ENCODE results near the gene HCN4. TPM values are rescaled to one million over a fixed set of nuclear protein-coding genes. Genes with fewer than 3 reads are reported as not detected.
A peak's percentile ranks its signal among the peaks of the same experiment; 100 is the strongest.

Gene HCN4
- total RNA-seq, 1 experiment from 2014 or later, result not detected

DNA sequence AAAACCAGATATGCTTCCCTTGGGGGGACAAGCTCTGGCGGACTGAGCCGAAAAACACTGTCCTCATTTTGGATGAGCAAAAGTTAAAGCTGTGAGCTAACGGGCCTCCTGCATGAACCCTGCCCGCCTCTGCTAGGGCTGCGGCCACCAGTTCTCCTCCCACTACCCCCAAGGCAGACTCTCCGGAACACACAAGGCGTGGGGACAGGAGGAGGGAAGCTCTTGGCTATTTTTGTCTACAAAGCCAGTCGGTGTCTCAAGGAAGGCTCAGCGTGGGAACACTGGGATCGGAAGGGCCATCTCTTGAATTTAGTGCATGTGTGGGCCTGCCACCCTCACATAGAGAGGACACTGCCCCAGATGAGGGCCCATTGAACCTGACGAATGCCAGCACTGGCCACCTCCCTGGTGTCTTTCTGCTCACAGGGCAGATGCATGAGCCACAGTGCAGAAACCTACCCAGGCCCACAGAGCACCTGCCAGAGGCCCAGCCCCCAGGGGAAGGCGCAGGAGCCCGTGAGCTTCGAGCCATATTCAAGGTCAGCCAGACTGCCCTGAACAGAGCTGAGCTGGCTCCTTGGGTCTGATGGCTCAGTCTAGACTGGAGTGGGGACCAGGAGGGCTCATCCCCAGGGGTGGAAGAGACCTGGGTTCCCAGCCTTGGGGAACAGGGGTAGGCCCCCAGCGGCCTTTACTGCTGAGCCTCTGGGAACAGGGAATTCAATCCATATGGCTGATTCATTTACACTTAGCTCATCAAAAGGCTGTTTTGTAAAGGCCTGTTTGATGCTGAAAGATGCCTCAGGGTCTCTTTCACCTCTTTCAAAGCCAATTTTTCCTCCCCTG, 38.3 kb downstream of the HCN4 start:
- peaks cover 12% of the 10 kb centered on the region; the same call in 1 of the 2 replicates for H3K27me3 ChIP-seq

DNA sequence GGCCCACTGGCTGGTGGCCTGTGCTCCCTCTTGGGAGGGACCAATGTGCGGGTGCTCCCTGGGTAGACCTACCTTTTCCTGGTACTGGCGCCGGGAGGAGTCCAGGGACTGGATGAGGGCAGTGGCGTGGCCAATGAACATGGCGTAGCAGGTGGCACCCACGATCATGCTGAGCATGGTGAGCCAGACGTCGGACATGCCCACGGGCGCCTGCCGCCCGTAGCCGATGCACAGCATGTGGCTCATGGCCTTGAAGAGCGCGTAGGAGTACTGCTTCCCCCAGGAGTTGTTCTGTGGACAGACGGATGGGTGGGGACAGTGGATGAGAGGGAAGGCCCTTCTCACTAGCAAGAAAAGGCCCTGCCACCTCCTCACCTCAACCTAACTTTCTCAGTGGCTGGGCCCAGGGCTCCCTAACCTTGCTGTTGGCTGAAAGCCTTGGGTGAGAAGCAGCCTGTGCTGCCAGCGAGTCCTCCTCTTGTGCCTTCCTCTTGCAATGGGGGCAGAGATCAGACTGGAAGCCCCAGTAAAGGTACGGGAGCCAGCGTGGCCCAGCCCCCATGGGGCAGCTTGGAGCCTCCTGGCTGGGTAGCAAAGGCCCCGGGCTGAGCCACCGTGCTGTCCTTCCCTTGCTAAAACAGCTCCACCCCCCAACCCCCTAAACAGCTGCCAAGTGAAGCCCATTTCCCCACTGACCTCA, 39.1 kb downstream of the HCN4 start:
- DNase-seq, result no peak
- H3K4me3 ChIP-seq, result no peak overlapping the region

More for the DNA sequence above, 38.3 kb downstream of the HCN4 start:
- Histone ChIP-seq H3K4me1 (no peaks in the 10 kb centered on the region; the same call in 1 of the 2 replicates), H3K36me3 (no peaks in the 10 kb centered on the region), H3K27ac (no peak overlapping the region), H3K9me3 (replicated peaks) (no peaks in the 10 kb centered on the region), H3K4me3 (no peak overlapping the region)
- DNase-seq, result no peak

DNA sequence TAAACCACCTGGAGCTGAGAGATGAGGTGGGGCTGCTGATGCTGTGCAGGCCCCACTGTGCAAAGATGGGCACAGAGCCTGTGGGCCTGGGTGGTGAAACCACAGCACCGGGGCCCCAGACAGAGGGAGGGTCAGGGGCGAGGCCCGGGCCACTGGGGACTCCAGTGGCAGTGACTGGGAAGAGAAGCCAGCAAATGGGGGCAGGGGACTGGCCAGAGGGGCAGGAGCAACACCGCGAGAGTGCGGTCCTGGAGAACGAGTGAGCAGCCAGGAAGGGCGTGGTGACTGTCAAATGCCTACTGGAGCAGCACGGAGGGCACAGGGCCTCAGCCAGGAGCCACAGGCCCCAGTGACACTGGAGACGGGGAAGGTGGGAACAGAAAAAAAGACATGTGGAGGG, 39.8 kb downstream of the HCN4 start:
- Histone ChIP-seq H3K4me1 (no peaks in the 10 kb centered on the region; the same call in 1 of the 2 replicates), H3K36me3 (no peaks in the 10 kb centered on the region), H3K27me3 (peaks cover 6% of the 10 kb centered on the region; the same call in 1 of the 2 replicates), H3K27ac (no peak overlapping the region), H3K4me3 (no peak overlapping the region), H3K9me3 (replicated peaks) (no peaks in the 10 kb centered on the region)
- DNase-seq, result no peak

More for the DNA sequence above, 39.1 kb downstream of the HCN4 start:
- Histone ChIP-seq H3K36me3 (no peaks in the 10 kb centered on the region), H3K27me3 (peaks cover 6% of the 10 kb centered on the region; the same call in 1 of the 2 replicates), H3K9me3 (replicated peaks) (no peaks in the 10 kb centered on the region), H3K27ac (no peak overlapping the region), H3K4me1 (no peaks in the 10 kb centered on the region; the same call in 1 of the 2 replicates)

DNA sequence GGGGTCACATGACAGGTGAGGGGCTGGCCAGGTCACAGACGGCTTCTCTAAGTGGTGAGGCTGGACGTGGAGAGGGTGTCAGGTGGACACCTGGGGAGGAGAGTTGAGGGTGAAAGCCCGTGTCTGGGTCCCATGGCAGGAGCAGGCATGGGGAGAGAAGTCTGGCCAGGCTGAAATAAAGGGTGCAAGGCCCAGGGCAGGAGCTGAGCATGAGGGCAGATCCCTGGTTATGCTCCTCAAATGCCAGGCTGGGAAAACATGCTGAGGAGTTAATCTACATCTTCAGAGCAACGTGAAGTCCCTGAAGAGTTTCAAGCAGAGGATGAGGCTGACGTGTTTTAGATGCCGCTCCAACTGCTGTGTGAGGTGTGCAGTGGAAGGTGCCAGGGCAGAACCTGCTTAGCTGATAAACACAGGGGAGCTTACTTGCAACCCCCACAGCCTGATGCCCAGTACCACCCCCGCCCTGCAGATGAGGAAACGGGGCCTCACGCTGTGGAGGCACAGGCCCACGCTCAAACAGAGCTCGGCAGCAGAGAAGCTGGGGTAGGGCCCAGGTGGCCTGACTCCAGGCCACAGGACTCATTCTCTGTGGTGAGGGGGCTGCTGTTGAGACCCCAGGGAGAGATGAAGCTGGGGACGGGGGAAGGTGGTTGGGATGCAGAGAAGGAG, 40.5 kb downstream of the HCN4 start:
- DNase-seq, result no peak
- H3K36me3 ChIP-seq, result no peaks in the 10 kb centered on the region
- H3K27ac ChIP-seq, result no peak overlapping the region

GRCh38 chr15:73326157-73326556, 42.6 kb downstream of the HCN4 start:
- peak in 1 of 2 experiments; percentile 17 for DNase-seq
- no peak overlapping the region for H3K27ac ChIP-seq

More for the DNA sequence above, 40.5 kb downstream of the HCN4 start:
- Histone ChIP-seq H3K27me3 (peaks cover 6% of the 10 kb centered on the region; the same call in 1 of the 2 replicates), H3K4me1 (no peaks in the 10 kb centered on the region; the same call in 1 of the 2 replicates), H3K4me3 (no peak overlapping the region), H3K9me3 (replicated peaks) (no peaks in the 10 kb centered on the region)

GRCh38 chr15:73325191-73325861, 43.4 kb downstream of the HCN4 start:
- Histone ChIP-seq H3K9me3 (replicated peaks) (no peaks in the 10 kb centered on the region), H3K4me3 (no peak overlapping the region), H3K36me3 (no peaks in the 10 kb centered on the region), H3K4me1 (no peaks in the 10 kb centered on the region; the same call in 1 of the 2 replicates), H3K27ac (no peak overlapping the region), H3K27me3 (peaks cover 12% of the 10 kb centered on the region)
- DNase-seq, result peak; percentile 64 to 66

More at GRCh38 chr15:73326157-73326556, 42.6 kb downstream of the HCN4 start:
- Histone ChIP-seq H3K4me1 (no peaks in the 10 kb centered on the region; the same call in 1 of the 2 replicates), H3K4me3 (no peak overlapping the region), H3K36me3 (no peaks in the 10 kb centered on the region), H3K27me3 (peaks cover 9% of the 10 kb centered on the region; the same call in 1 of the 2 replicates), H3K9me3 (replicated peaks) (no peaks in the 10 kb centered on the region)

DNA sequence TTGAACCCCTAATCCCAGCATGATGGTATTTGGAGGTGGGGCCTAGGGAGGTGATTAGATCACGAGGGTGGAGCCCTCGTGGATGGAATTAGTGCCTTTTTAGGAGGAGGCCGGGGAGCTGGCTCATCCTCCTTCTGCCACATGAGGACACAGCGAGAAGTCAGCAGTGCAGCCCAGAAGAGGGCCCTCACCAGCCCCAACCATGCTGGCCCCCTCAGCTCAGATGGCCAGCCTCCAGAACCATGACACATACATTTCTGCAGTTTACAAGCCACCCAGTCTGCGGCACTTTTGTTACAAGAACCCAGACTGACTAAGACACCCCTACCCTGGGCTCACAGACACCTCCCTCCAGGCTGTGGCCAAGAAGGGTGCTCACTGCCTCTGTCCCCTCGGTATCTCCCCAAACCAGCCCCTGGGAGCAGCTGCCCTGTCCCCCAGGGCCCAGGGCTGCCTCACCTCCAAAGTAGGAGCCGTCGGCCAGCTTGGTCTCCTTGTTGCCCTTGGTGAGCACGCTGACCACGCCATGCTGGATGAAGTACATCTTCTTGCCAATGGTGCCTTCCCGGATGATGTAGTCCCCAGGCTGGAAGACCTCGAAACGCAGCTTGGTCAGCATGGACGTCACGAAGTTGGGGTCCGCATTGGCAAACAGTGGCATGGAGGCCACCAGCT, 44.1 kb downstream of the HCN4 start:
- Histone ChIP-seq H3K4me3 (no peak overlapping the region), H3K27me3 (peaks cover 7% of the 10 kb centered on the region), H3K27ac (no peak overlapping the region), H3K36me3 (no peaks in the 10 kb centered on the region), H3K4me1 (no peaks in the 10 kb centered on the region; the same call in 1 of the 2 replicates), H3K9me3 (replicated peaks) (no peaks in the 10 kb centered on the region)
- DNase-seq, result no peak

GRCh38 chr15:73323956-73324355, 44.8 kb downstream of the HCN4 start:
- no peak for DNase-seq
- no peak overlapping the region for H3K27ac ChIP-seq
- peaks cover 10% of the 10 kb centered on the region for H3K27me3 ChIP-seq
- no peaks in the 10 kb centered on the region; the same call in 1 of the 2 replicates for H3K4me1 ChIP-seq
- H3K36me3 ChIP-seq, result no peaks in the 10 kb centered on the region
- H3K9me3 ChIP-seq (replicated peaks), result no peaks in the 10 kb centered on the region
- H3K4me3 ChIP-seq, result no peak overlapping the region

DNA sequence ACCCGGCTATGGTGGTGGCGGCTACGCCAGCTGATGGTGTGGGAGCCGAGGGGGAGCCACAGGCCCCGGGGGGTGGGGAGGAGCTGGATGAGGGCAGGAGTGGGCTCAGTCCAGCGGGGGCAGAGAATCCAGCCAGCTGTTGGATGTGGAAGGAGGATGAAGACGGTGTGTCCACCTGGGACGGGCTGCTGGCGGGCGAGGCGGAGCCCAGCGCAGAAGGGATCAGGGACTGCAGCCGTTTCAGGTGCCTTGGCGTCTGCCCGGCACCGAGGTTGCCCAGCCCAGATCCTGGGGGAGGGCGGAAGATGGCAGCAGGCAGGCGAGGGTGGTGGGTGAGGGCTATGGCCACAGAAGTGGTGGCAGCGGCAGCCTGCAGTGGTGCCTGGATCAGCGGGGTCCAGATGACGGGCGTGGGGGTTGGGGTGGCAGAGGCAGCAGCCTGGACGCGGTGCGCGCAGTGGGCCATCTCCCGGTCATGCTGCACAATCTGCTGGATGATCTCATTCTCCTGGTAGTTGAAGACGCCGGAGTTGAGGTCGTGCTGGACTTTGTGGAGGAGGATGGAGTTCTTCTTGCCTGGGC, 45.3 kb downstream of the HCN4 start:
- Histone ChIP-seq H3K36me3 (no peaks in the 10 kb centered on the region), H3K9me3 (replicated peaks) (no peaks in the 10 kb centered on the region), H3K4me3 (no peak overlapping the region), H3K27me3 (peaks cover 15% of the 10 kb centered on the region), H3K4me1 (no peaks in the 10 kb centered on the region; the same call in 1 of the 2 replicates), H3K27ac (no peak overlapping the region)
- DNase-seq, result no peak

DNA sequence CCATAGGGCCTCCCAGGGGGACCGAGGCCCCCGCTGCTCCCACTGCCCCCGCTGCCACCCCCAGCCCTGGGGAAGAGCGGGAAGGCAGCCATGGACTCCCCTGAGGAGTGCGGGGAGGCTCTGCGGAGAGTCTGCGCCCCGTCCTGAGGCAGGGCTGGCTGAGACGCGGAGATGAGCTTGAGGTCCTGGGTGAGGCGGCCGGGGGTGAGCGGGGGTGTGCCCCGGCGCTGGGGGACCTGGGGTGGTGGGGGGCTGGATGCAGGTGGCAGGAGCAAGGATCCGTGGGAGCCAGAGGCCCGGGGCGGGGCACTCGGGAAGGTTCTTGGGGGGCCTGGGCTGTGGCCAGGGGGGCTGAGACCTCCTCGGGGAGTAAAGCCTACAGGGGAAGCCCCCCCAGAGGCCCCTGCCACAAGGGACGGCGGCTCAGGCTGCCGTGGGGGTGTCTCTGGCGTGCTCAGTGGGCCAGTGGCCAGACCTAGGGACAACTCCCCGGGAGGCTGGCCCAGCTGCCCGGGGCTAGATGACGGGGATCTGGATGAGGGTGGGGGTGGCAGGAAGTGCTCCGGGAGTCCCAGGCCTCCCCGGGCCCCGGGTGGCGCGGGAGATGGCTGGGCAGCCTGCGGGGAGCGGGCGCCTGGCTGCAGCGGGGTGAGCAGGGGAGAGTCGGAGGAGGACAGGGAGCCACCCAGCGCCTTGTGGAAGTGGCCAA, 45.9 kb downstream of the HCN4 start:
- no peak overlapping the region for H3K27ac ChIP-seq
- no peaks in the 10 kb centered on the region for H3K36me3 ChIP-seq
- DNase-seq, result no peak
- peaks cover 21% of the 10 kb centered on the region for H3K27me3 ChIP-seq
- no peak overlapping the region for H3K4me3 ChIP-seq
- H3K9me3 ChIP-seq (replicated peaks), result no peaks in the 10 kb centered on the region
- H3K4me1 ChIP-seq, result no peaks in the 10 kb centered on the region; the same call in 1 of the 2 replicates

- Histone ChIP-seq H3K27me3 (peaks cover 22% of the 10 kb centered on the region), H3K9me3 (replicated peaks) (no peaks in the 10 kb centered on the region), H3K36me3 (no peaks in the 10 kb centered on the region), H3K4me3 (no peak overlapping the region), H3K4me1 (no peaks in the 10 kb centered on the region; the same call in 1 of the 2 replicates), H3K27ac (no peak overlapping the region)
- peak; percentile 33 to 49 for DNase-seq
Measured at GRCh38 chr15:73321496-73322450, 47.0 kb downstream of the HCN4 start.

GRCh38 chr15:73320619-73321180, 48.1 kb downstream of the HCN4 start:
- Histone ChIP-seq H3K27ac (no peak overlapping the region), H3K4me1 (no peaks in the 10 kb centered on the region), H3K4me3 (no peak overlapping the region), H3K27me3 (peaks cover 22% of the 10 kb centered on the region), H3K9me3 (replicated peaks) (no peaks in the 10 kb centered on the region), H3K36me3 (no peaks in the 10 kb centered on the region)
- no peak for DNase-seq

Data from SJCRH30 (cell line).